ENCODE results near the gene ZNF280D.

ZNF280D gene

GRCh38 chr15:56752986-56753385 is 19.7 kb upstream of the ZNF280D start:
- DNase-seq (ENCODE audit: low read depth in 2 of 2), result no peak

- no peak for DNase-seq (ENCODE audit: low read depth in 2 of 2)
Measured at GRCh38 chr15:56749982-56750381, 16.7 kb upstream of the ZNF280D start.

GRCh38 chr15:56744701-56745683 is 11.7 kb upstream of the ZNF280D start:
- DNase-seq (ENCODE audit: low read depth in 2 of 2), result no peak

DNA sequence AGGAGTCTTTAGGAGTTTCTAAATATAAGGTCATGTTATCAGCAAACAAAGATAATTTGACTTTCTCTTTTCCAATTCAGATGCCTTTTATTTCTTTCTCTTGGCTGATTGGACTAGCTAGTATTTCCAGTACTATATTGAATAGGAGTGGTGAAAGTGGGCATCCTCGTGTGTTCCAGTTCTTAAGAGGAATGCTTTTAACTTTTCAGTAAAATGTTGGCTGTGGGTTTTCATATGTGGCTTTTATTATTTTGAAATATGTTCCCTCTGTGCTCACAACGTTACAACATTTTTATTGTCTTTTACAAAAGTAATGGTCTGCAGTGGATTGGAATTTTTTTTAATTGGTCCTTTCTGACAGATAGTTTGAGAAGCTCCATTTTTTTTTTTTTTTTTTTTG is 8.2 kb upstream of the ZNF280D start:
- DNase-seq (ENCODE audit: low read depth in 2 of 2), result no peak

DNA sequence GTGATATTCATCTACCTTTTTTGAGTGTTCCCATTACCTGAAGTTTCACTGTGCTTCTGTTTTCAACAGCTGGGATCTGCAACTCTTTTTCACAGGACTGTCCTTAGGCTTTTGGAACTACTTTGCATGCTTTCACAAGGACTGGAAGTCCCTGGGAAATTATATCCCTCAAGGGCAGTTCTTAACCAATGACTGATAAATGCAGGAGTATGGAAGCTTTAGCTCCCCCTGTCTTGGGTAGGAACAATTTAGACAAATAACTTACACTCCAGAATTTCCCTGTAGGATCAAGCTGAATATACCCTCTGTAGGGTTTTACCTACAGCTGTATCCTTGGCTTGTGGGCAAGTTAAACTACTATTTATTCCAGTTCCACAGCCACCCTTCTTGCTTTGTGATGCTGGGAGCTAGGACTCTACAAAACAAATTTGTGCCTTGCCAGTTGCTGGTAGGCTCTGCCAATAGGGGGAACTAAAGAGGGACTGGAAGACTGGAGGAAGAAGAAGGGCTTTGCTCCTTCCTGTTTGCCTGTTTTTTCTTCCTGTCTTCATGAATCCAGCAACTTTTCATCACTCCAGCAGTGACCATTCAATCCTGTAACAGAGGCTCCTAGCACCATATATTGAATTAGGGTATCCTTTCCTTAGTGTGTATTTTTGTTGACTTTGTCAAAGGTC is 6.8 kb upstream of the ZNF280D start:
- DNase-seq (ENCODE audit: low read depth in 2 of 2), result no peak

- DNase-seq (ENCODE audit: low read depth in 2 of 2), result no peak
Measured at GRCh38 chr15:56739474-56739873, 6.2 kb upstream of the ZNF280D start.

GRCh38 chr15:56737791-56738190 is 4.5 kb upstream of the ZNF280D start:
- DNase-seq (ENCODE audit: low read depth in 2 of 2), result no peak

- no peak for DNase-seq (ENCODE audit: low read depth in 2 of 2)
Measured at GRCh38 chr15:56736881-56737707, 3.8 kb upstream of the ZNF280D start.

DNA sequence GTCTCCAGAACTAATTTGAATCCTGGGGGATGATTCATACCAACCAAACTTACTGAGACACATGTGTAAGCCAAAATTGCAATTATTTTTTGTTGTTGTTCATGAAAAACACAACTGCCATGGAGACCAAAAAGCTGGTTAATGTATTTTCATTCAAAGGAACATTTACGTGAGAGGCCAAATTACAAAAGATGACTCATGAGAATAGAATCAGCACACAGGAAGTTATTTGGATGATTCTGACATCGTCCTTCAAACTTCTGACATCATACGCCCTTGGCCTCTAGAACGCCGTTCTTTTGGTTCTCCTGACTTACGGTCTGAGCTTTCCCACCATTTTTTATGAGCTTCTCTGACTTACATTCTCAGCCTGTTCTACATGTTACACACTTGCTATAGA is 3.0 kb upstream of the ZNF280D start:
- DNase-seq (ENCODE audit: low read depth in 2 of 2), result no peak

DNA sequence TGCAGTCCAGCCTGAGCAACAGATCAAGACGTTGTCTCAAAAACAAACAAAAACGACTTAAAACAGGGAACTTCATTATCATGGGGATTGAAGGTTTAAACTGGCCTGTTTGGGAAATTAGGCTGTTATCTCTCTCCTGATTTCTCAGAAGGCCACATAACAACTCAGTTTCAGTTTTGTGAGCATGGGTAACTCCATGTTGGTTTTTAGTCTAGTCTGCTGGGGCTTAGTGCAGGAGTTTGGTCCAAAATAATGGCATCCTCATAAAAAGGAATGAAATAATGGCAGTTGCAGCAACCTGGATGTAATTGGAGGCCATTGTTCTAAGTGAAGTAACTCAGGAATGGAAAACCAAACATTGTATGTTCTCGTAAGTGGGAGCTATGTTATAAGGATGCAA is 2.3 kb upstream of the ZNF280D start:
- DNase-seq (ENCODE audit: low read depth in 2 of 2), result no peak

GRCh38 chr15:56734013-56734635 is 815 bp upstream of the ZNF280D start:
- DNase-seq (ENCODE audit: low read depth in 2 of 2), result no peak

DNA sequence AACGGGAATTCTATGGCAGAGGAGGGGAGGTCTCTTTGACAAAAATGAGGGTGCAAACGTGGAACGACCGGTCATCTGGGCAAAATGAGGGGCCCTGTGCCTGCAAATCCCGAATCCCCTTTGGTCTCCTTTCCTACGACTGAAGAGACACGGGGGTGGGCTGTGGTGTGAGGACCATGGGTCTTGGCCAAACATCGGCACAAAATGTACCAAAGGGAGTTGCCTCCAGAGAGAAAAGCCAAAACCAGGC is 498 bp downstream of the ZNF280D start:
- no peak for DNase-seq (ENCODE audit: low read depth in 2 of 2)

DNA sequence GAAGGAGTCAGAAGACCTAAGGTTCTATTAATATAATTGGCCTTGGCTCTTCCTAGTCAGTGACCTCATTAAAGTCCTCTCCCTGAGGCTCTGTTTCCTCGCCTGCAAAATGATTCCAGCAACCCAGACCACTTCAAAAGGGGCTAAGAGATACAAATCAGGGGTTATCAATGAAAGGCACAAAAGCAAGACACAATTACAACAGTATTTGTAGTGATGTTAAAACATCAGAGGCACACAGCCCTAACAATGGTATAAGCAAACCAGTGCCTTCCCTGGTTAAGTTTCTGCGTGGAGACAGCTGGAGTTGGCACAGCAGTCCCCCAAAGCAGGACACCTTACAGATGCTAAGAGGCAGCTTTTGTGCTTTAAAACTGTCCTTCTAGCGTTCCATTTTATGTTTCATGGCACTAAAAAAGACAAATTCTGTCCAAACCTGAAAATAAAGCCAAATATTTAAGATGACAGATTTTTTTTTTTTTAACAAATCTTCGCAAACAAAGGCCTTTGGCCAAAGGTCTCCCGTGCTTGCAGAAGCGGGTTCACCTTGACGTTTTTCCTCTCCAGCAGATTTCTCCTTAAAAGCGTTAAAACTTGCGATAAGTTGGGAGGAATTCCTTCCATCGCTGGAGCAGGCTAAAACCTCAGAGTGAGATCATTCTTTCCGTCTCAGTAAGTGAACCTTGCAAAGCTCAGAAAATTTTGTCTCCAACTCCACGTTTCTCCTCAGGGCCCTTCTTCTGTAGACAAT is 999 bp downstream of the ZNF280D start:
- DNase-seq (ENCODE audit: low read depth in 2 of 2), result no peak

- DNase-seq (ENCODE audit: low read depth in 2 of 2), result no peak
Measured at GRCh38 chr15:56731548-56731947, 1.8 kb downstream of the ZNF280D start.

DNA sequence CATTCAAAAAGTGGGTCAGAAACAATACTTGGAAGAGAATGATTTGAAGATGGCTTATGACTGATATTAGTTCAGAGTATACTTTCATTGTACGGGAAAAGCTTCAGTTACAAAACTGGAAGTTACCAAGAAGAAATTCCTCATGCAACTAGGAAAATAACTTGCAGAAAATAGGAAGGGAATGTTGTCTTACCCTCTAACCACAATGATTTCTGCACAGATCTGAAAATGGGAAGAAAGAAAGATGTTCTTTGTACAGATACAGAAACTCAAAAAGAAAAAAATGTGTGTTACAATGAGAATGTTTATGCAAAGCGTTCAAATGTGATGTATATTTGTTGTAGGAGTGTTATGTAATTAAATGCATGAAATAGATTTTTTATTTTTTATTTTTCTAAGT is 3.7 kb downstream of the ZNF280D start:
- no peak for DNase-seq (ENCODE audit: low read depth in 2 of 2)

DNA sequence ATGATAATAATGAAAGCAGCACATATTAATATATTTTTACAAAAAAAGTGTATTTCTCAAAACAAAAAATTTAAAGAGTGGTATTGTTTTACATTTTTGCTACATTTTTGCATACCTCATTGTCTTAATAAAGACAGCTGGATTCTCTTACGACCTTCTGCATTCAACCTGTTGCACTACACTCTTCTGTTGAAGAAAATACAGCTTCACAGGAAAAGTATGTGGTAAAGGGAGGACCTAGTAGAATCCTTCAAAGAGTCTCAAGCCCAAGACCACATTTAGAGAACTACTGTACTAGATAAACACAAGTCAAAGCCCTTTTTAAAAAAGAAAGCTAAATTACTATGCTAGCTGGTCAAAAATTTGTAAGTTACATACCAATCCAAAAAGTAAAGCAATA is 7.9 kb downstream of the ZNF280D start:
- DNase-seq (ENCODE audit: low read depth in 2 of 2), result no peak

- DNase-seq (ENCODE audit: low read depth in 2 of 2), result no peak
Measured at GRCh38 chr15:56724232-56724631, 9.1 kb downstream of the ZNF280D start.

- DNase-seq (ENCODE audit: low read depth in 2 of 2), result no peak
Measured at GRCh38 chr15:56723787-56724186, 9.5 kb downstream of the ZNF280D start.

DNA sequence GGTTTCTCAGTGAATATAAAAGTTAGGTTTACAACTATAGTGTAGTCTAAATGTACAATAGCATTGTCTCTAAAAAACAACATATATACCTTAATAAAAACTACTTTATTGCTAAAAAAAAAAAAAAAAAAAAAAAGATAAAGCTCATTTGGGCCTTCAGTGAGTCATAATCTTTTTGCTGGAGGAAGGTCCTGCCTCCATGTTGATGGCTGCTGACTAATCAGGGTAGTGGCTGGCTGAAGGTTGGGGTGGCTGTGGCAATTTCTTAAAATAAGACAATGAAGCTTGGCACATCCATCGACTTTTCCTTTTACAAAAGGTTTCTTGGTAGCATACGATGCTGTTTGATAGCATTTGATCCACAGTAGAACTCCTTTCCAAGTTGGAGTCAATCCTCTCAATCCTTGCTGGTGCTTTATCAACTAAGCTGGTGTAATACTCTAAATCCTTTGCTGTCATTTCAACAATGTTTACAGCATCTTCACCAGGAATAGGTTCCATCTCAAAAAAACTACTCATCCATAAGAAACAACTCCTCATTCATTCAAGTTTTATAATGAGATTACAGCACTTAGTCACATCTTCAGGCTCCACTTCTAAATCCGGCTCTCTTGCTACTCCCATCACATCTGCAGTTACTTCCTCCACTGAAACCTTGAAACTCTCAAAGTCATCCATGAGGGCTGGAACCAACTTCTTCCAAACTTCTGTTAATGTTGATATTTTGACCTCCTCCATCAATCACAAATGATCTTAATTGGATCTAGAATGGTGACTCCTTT is 13.3 kb downstream of the ZNF280D start:
- DNase-seq (ENCODE audit: low read depth in 2 of 2), result no peak

- no peak for DNase-seq (ENCODE audit: low read depth in 2 of 2)
Measured at GRCh38 chr15:56719021-56719612, 14.2 kb downstream of the ZNF280D start.
